ENCODE measurements around the gene TMUB2.
A peak's percentile ranks its signal among the peaks of the same experiment; 100 is the strongest.

Gene TMUB2

DNA sequence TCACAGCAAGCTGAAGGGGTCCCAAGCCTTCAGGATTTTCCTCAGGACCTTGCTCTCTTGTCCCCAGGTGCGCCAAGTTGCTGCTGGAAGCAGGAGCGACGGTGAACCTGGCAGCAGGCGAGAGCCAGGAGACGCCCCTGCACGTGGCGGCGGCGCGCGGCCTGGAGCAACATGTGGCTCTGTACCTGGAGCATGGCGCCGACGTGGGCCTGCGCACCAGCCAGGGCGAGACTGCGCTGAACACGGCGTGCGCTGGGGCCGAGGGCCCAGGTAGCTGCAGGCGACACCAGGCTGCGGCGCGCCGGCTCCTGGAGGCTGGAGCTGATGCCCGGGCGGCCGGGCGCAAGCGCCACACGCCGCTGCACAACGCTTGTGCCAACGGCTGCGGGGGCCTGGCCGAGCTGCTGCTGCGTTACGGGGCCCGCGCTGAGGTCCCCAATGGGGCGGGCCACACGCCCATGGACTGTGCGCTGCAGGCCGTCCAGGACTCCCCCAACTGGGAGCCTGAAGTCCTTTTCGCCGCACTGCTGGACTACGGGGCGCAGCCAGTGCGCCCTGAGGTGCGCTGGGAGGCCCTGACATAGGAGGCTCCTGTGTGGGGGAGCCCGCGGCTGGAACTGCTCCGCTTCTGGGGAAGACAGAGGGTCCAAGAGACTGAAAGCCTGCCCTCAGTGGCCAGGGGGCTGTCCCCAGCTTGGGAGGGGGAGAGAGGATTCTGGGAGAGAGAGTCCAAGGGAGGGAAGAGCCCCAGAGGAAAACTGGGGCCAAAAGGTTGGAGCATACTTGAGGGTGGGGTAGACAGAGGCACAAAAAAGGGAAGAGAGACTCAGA lies 9.9 kb upstream of the TMUB2 start:
- no peak for DNase-seq (ENCODE audit: low read depth)

GRCh38 chr17:44177640-44178039 lies 9.1 kb upstream of the TMUB2 start:
- no peak for DNase-seq (ENCODE audit: low read depth)

DNA sequence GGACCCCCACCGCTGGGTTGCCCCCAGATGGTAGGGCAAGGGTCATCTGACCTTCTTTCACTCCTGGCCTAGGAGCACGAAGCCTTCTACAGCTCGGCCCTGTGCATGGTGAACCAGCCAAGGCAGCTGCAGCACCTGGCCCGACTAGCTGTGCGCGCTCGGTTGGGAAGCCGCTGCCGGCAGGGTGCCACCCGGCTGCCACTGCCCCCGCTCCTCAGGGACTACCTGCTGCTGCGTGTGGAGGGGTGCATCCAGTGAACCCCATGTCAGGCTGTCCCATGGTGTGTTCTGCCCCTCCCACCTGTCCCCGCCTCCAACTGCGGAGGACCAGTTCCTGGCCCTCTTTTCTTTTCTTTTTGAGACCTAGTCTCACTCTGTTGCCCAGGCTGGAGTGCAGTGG lies 8.6 kb upstream of the TMUB2 start:
- no peak for DNase-seq (ENCODE audit: low read depth)

GRCh38 chr17:44183024-44183423 lies 3.7 kb upstream of the TMUB2 start:
- no peak for DNase-seq (ENCODE audit: low read depth)

DNA sequence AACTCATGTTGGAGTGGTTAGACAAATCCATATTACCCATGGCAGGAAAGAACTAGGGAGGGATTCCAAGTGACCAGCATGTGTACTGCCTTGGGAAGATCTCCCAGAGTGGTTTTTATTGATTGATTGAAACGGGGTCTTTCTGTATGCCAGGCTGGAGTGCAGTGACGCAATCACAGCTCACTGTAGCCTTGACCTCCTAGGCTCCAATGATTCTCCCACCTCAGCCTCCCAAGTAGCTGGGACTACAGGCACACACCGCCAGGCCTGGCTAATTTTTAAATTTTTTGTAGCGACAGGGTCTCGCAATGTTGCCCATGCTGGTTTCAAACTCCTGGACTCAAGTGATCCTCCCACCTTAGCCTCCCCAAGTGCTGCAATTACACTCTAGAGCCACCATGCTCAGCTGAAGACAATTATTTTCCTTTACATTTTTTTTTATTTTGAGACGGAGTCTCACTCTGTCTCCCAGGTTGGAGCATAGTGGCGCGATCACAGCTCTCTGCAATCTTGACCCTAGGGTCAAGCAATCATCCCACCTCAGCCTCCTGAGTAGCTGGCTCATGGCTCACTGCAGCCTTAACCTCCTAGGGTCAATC lies 2.5 kb upstream of the TMUB2 start:
- no peak for DNase-seq (ENCODE audit: low read depth)

DNA sequence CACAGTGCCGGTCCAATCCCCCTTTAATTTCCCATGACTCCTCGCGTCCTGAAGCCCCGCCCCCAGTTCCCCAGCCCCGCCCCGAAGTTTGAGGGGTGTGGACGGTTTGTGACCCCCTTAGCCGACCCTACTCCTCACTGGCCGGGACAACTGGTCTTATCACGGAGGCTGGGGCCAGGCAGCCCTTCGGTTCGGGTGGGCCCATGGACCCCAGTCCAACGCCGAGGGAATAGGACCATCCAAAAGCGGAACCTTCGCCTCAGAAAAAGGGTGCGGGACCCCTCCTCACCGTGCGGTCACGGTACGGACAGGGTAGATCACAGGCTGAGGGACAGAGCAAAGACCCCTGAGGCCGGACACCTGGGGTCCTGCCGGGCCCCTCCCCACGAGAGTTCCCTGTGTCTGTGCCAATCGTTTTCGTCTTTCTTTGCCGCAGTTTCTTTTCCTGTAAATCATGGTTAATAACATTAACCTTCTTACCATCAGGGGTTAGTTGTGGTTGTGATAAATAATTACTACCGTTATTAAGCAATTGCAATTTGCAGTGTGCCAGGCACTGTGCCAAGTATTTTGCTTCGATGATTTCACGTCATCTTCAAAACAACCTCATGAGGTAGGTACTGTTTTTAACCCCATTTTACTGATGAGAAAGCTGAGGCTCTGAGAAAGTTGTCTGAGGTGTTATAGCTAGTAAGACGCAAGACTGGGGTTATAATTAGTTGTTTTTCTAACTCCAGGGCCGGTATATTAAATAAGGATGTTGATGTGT lies 543 bp downstream of the TMUB2 start:
- DNase-seq (ENCODE audit: low read depth) = no peak

DNA sequence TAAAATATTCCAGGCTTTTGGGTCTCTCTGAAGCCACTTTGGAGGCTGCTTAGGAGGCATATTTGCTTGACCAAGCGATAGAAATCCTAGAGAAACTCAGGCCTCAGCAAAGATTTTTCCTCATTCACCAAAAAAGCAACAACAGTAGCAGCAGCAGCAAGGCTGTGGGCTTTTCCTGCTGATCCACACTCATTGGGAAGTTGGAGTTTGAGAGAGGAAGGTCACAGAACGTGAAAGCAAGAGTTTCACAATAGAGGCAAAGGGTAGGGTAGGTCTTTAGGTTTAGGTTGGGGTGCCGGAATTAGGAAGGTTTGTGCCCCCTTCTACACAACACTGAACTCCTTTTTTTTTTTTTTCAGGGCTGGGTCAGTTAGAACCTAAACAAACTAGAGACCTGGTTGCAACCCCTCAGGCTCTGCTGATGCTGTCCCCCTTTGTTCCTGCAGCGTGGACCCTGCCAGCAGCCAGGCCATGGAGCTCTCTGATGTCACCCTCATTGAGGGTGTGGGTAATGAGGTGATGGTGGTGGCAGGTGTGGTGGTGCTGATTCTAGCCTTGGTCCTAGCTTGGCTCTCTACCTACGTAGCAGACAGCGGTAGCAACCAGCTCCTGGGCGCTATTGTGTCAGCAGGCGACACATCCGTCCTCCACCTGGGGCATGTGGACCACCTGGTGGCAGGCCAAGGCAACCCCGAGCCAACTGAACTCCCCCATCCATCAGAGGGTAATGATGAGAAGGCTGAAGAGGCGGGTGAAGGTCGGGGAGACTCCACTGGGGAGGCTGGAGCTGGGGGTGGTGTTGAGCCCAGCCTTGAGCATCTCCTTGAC lies 2.0 kb downstream of the TMUB2 start:
- no peak for DNase-seq (ENCODE audit: low read depth)

DNA sequence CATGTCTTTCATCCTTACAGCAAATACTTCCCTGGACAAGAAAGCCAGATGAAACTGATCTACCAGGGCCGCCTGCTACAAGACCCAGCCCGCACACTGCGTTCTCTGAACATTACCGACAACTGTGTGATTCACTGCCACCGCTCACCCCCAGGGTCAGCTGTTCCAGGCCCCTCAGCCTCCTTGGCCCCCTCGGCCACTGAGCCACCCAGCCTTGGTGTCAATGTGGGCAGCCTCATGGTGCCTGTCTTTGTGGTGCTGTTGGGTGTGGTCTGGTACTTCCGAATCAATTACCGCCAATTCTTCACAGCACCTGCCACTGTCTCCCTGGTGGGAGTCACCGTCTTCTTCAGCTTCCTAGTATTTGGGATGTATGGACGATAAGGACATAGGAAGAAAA lies 3.7 kb downstream of the TMUB2 start:
- DNase-seq (ENCODE audit: low read depth) = no peak

GRCh38 chr17:44191369-44191768 lies 4.6 kb downstream of the TMUB2 start:
- DNase-seq (ENCODE audit: low read depth) = no peak

DNA sequence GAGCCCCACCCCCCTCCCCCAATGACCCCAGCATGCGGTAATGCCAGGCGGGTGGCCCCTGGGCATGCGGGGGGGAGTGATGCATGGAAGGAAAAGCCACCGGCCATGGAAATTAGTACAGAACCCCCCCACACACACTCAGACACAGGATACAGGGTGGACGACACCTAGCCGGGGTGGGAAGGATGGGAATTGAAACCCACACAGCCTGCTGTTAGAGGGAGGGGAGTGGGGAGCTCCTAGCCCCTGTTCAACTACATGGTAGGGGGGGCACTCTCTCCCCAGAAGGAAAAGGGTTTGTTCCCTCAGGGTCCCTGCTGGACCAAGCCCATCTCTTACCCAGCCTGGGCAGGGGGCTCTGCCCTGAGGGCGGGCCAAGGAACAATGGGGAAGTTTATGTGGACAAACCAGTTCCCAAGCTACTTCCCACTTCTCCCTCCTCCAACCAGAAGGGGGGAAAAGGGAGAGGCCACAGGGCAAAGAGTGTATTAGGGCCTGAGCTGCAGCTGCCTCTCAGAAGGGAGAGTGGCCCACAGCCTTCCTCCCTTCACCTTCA lies 5.2 kb downstream of the TMUB2 start:
- DNase-seq (ENCODE audit: low read depth) = no peak

DNA sequence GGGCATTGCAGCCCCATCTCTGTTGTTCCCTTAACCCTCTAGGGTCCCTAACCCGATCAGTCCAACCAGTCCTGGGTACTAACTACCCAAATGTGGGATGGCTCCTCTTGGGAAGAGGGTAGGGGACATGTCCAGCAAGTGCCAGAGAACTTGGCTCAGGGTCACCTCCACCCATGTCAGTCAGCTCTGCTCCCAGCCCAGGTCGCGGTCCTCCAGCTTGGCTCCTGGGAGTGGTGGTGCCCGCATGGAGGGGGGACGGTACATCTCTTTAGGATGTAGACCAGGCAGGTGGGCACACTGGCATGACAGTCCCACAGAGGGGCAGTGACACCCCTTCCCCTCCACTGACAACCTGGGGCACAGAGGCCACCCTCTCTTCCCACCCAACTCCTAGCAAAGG lies 6.0 kb downstream of the TMUB2 start:
- no peak for DNase-seq (ENCODE audit: low read depth)

DNA sequence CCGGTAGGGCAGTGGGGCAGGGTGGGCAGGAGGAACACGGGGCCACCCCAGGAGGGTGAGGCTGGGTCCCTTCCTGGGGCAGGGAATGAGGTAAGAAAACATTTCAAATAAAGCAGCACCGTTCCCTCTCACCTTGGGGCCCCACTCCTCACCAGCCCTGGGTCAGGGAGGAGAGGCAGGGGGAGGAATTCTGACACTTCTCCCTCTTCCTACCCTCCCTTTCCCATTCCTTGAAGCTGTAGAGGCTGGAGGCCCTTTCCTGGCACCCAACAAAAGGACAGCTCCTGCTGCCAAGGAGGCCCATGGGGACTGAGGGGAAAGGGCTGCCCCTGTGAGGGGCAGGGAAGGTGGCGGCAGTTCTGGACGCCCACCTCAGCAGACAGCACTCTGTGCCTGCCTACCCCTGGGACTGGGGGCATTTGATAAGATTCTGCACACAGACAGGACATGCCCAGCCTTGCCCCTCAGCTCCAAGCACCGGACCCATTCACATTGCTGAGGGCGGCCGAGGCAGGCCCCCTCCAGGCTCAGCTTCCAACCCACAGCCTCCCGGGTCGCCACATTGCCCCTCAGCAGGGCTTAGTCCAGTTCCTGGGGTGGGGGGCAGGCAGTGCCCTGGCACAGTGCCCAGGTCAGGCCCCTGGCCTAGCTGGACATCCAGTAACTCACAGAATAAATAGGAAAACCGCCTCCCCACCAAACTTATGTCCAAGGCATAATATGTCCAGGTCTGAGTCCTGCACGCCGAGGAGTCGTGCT lies 6.7 kb downstream of the TMUB2 start:
- no peak for DNase-seq (ENCODE audit: low read depth)

DNA sequence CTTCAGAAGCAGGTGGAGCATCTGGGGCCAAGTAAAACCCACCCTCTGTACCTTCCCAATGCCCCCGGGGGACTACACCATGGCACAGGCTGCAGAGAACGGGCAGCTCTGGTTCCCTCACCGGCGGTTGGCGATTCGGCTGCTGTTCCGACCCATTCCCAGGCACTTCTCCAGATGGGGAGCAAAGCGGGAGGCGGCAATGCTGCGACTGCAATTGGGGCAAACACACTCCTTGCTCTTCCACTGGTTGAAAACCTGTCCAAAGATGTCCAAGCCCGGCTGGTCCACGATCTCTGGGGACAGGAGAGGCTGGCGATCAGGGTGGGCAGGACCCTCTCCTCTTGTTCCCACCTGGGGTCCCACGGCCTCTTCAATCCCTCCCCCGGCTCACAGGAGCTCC lies 10.3 kb downstream of the TMUB2 start:
- no peak for DNase-seq (ENCODE audit: low read depth)

DNA sequence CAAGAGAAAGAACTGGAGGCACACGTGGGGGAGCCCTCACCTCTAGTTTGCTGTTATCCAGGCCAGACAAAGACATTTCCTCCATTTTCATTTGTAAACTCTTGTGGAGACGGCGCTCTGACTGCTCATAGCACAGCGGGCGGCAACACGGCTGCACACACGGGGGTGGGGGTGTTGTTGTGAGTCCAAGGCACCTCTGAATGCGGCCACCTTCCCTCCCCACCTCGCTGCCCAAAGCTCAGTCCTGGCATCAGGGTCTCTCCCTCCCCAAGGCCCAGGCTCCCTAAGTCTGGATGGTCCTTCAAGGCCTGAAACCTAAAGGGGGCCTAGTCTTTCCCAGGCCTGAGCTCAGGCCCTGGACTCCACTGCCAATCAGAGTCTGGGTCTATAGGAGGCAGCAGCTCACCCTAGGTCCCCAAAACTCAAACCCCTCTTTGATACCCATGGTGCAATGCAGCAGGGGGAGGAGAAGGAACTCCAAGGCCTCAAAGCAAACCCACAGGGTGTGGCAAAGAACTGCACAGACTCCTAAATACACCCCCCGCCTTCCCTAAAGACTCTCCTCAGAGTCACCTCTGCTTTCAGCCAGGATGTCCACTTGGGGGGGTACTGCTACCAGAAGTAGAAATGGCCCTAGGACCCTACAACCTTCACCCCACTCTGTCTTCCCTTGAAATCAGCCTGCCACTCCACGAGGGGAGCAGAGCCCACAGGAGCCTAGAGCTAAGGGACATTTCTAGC lies 11.4 kb downstream of the TMUB2 start:
- no peak for DNase-seq (ENCODE audit: low read depth)

DNA sequence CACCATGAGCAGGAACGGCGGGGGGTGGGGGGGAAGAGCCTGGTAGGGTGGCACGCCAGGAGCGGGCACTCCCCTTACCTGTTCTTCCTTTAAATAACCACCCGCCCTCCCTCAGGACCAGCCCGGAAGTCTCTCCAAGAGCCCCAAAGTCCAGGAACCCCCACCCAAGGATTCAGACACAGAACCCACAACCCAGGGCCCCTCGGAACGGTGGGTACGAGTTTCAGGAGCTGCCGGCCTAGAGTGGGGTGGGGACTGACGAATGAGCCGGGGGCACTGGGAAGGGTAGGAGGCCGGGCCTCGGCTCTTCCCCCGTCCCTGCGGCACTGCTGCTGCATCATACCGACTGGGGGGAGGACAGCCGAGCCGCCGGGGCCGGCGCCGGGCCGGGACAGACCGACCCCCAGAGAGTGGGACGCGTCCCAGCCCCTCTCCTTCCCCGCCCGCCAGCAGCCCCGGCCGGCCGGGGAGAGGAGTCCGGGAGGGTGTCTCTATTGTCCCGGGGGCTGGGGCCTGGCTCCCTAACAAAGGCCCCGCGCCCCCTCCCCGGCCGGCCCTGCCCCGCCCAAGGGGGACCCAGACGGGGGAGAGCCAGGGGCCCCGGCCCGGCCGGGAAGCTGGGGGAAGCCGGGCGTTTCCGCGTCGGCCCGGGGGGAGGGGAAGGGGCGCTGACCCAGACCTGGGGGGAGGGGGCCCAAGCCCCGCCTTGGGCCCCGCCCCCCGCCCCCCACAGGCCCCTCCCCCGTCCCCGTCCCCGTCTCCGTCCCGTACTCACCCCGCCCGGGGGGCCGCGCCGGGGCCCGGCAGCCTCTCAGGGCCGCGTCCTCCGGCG lies 12.2 kb downstream of the TMUB2 start:
- no peak for DNase-seq (ENCODE audit: low read depth)

DNA sequence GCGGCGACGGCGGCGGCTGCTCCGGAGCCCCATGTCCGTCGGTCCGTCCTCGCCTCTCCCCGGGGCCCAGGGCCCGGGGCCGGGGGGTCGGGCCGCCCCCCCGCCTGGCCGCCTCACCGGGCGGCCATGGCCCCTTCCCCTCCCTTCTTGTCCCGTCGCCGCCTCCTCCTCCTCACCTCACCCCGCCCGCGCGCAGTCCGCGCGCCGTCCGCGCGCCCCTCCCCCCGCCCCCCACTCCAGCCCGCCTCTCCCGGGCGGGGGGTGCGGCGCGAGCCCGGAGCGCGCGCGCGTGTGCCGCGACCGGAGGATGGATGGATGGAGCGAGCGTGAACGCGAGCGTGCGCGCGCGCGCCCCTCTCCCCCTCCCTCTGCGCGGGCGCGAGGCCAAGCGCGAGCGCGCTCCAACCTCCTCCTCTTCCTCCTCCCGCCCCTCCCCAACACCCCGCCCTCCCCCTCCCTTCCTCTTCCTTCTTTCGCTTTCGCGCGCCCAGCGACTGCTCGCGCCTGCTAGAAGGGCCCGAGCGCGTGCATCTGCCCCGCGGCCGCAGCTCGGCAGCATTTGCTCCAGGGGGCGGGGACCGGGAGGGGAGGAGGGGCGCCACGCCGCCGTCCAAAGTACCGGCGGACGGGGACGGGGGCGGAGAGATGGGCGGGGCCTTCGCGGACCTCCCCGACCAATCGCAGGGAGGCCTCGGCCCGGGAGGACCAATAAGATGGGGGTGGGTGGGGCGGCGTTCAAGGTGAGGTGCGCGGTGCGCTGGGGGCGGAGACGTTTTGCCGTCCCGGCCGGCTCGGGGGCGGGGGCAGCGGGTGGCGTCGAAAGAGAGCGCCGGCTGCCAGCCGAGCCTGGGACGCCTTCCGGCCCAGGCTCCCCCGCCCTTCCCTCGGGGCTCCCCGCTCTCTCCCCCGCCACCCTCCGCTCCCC lies 13.0 kb downstream of the TMUB2 start, which contains the start of gene ATXN7L3:
TSS of gene ATXN7L3 (minus strand) at position 332 of the 925 bp plus-strand sequence. CDS start 1,814 bp downstream, outside the sequence.
- DNase-seq (ENCODE audit: low read depth) = peak; percentile 79

DNA sequence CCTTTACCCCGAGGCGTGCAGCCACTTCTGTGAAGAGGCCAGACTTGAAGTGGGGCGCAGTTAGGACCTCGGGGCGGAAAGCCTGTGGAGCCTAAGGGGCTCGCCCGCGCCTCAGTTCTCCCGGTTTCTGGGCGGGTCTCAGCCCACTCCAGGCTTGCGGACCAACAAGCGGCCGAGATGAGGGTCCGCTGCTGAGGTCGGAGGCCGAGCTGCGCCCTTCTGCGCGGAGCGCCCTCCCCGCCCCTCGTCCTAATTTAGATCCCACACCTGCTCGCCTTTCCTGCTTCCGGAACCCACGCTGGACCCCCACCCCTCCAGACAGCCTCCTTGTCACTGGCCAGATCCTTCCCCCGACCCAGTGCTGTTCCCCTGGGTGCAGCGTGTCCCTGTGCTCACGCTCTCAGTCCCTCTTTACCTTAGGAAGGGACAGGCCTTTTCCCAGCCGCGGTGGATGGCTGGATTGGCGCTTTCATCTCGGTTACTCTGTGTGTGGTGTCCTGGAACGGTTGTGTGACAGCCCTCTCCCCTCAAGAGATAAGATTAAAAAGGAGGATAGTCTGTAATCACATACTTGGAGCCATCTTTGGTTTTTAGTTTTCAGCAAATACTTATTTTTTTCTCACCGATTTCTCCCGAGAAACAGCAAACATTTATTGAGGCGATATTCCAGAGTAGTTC lies 13.8 kb downstream of the TMUB2 start:
- DNase-seq (ENCODE audit: low read depth) = no peak

- DNase-seq (ENCODE audit: low read depth) = no peak
These were observed 16.0 kb downstream of the TMUB2 start for GRCh38 chr17:44202756-44203155.
